Measurements from ENCODE around the gene ZNF823. TPM values are rescaled to one million over a fixed set of nuclear protein-coding genes. Genes with fewer than 3 reads are reported as not detected.
A peak's percentile ranks its signal among the peaks of the same experiment; 100 is the strongest.

Gene ZNF823
- polyA plus RNA-seq, 1 donor from 2014 or later: 7.8 TPM

- Histone ChIP-seq H3K27me3 (ENCODE audit: insufficient read depth, low read depth, low read length) (no peaks in the 10 kb centered on the region), H3K79me2 (replicated peaks; ENCODE audit: insufficient read depth, low read length) (no peaks in the 10 kb centered on the region), H3K4me3 (ENCODE audit: low read length) (no peak overlapping the region), H3K9me2 (ENCODE audit: insufficient read depth, low read length) (no peaks in the 10 kb centered on the region), H4K20me1 (ENCODE audit: insufficient read depth) (no peaks in the 10 kb centered on the region), H3K27ac (ENCODE audit: low read length) (no peak overlapping the region), H3K36me3 (ENCODE audit: insufficient read depth, low read length) (no peaks in the 10 kb centered on the region), H3F3A (ENCODE audit: insufficient read depth, low read length, poor library complexity, severe bottlenecking) (no peaks in the 10 kb centered on the region), H3K9me3 (ENCODE audit: low read length) (no peaks in the 10 kb centered on the region), H3K9ac (ENCODE audit: low read length) (no peak overlapping the region), H3K4me2 (ENCODE audit: low read length) (no peak overlapping the region), H2AFZ (ENCODE audit: low read depth, low read length) (no peak overlapping the region)
- TF ChIP-seq, protein P1, sequence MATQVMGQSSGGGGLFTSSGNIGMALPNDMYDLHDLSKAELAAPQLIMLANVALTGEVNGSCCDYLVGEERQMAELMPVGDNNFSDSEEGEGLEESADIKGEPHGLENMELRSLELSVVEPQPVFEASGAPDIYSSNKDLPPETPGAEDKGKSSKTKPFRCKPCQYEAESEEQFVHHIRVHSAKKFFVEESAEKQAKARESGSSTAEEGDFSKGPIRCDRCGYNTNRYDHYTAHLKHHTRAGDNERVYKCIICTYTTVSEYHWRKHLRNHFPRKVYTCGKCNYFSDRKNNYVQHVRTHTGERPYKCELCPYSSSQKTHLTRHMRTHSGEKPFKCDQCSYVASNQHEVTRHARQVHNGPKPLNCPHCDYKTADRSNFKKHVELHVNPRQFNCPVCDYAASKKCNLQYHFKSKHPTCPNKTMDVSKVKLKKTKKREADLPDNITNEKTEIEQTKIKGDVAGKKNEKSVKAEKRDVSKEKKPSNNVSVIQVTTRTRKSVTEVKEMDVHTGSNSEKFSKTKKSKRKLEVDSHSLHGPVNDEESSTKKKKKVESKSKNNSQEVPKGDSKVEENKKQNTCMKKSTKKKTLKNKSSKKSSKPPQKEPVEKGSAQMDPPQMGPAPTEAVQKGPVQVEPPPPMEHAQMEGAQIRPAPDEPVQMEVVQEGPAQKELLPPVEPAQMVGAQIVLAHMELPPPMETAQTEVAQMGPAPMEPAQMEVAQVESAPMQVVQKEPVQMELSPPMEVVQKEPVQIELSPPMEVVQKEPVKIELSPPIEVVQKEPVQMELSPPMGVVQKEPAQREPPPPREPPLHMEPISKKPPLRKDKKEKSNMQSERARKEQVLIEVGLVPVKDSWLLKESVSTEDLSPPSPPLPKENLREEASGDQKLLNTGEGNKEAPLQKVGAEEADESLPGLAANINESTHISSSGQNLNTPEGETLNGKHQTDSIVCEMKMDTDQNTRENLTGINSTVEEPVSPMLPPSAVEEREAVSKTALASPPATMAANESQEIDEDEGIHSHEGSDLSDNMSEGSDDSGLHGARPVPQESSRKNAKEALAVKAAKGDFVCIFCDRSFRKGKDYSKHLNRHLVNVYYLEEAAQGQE (IDR thresholded peaks at IDR 0.05; ENCODE audit: borderline replicate concordance): no peak
- TF ChIP-seq EZH2 (IDR thresholded peaks at IDR 0.05; ENCODE audit: borderline replicate concordance, insufficient read depth, low read length, poor library complexity, severe bottlenecking) (no peak), TAF1 (IDR thresholded peaks at IDR 0.05; ENCODE audit: low read depth) (no peak), EP300 (conservative IDR thresholded peaks at IDR 0.05; ENCODE audit: poor library complexity, severe bottlenecking) (no peak), POLR2AphosphoS5 (IDR thresholded peaks at IDR 0.05) (no peak), SMC3 (conservative IDR thresholded peaks at IDR 0.05; ENCODE audit: poor library complexity) (no peak)
- TF ChIP-seq, protein P2, sequence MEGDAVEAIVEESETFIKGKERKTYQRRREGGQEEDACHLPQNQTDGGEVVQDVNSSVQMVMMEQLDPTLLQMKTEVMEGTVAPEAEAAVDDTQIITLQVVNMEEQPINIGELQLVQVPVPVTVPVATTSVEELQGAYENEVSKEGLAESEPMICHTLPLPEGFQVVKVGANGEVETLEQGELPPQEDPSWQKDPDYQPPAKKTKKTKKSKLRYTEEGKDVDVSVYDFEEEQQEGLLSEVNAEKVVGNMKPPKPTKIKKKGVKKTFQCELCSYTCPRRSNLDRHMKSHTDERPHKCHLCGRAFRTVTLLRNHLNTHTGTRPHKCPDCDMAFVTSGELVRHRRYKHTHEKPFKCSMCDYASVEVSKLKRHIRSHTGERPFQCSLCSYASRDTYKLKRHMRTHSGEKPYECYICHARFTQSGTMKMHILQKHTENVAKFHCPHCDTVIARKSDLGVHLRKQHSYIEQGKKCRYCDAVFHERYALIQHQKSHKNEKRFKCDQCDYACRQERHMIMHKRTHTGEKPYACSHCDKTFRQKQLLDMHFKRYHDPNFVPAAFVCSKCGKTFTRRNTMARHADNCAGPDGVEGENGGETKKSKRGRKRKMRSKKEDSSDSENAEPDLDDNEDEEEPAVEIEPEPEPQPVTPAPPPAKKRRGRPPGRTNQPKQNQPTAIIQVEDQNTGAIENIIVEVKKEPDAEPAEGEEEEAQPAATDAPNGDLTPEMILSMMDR (IDR thresholded peaks at IDR 0.05; ENCODE audit: poor library complexity, severe bottlenecking): no peak
Observed at GRCh38 chr19:11675569-11675968, 63.2 kb downstream of the ZNF823 start.

DNA sequence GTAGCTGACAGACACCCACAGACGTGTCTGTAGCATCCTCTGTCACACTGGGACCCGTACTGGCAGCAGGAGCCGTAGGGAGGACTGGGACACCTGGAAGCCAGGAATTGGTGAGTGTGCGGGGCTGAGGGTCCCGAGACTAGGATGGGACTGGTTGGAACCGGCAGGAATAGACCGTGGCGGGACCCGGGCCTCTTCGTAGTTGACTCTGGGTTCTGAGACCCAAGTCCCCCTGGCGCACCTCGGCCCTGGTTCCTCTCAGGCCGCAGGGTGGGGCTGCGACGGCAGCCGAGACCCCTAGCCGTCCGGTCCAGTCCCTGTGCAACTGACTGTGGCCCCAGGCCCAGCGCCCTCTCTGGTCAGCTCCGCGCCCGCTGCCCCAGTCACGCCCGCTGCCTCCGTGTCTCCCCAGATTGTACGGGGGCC lies 64.7 kb downstream of the ZNF823 start:
- Histone ChIP-seq H3K4me3 (ENCODE audit: low read length) (peak overlapping the region; percentile 58), H2AFZ (ENCODE audit: low read depth, low read length) (no peak overlapping the region), H3K27ac (ENCODE audit: low read length) (no peak overlapping the region), H3K36me3 (ENCODE audit: insufficient read depth, low read length) (no peaks in the 10 kb centered on the region), H3F3A (ENCODE audit: insufficient read depth, low read length, poor library complexity, severe bottlenecking) (no peaks in the 10 kb centered on the region), H3K9me3 (ENCODE audit: low read length) (no peaks in the 10 kb centered on the region), H4K20me1 (ENCODE audit: insufficient read depth) (no peaks in the 10 kb centered on the region), H3K9me2 (ENCODE audit: insufficient read depth, low read length) (no peaks in the 10 kb centered on the region), H3K27me3 (ENCODE audit: insufficient read depth, low read depth, low read length) (no peaks in the 10 kb centered on the region), H3K9ac (ENCODE audit: low read length) (peak overlapping the region; percentile 9), H3K79me2 (replicated peaks; ENCODE audit: insufficient read depth, low read length) (no peaks in the 10 kb centered on the region), H3K4me2 (ENCODE audit: low read length) (no peak overlapping the region)
- TF ChIP-seq EP300 (conservative IDR thresholded peaks at IDR 0.05; ENCODE audit: poor library complexity, severe bottlenecking): no peak
- TF ChIP-seq POLR2AphosphoS5 (IDR thresholded peaks at IDR 0.05): no peak
- TF ChIP-seq EZH2 (IDR thresholded peaks at IDR 0.05; ENCODE audit: borderline replicate concordance, insufficient read depth, low read length, poor library complexity, severe bottlenecking): no peak

GRCh38 chr19:11673608-11674041 lies 65.1 kb downstream of the ZNF823 start:
- Histone ChIP-seq H3K36me3 (ENCODE audit: insufficient read depth, low read length) (no peaks in the 10 kb centered on the region), H3K4me3 (ENCODE audit: low read length) (peak overlapping the region; percentile 58), H3K9ac (ENCODE audit: low read length) (peak overlapping the region; percentile 9), H3K79me2 (replicated peaks; ENCODE audit: insufficient read depth, low read length) (no peaks in the 10 kb centered on the region), H3K4me2 (ENCODE audit: low read length) (no peak overlapping the region), H3K9me3 (ENCODE audit: low read length) (no peaks in the 10 kb centered on the region), H3F3A (ENCODE audit: insufficient read depth, low read length, poor library complexity, severe bottlenecking) (no peaks in the 10 kb centered on the region), H2AFZ (ENCODE audit: low read depth, low read length) (no peak overlapping the region), H3K27ac (ENCODE audit: low read length) (no peak overlapping the region), H4K20me1 (ENCODE audit: insufficient read depth) (no peaks in the 10 kb centered on the region), H3K9me2 (ENCODE audit: insufficient read depth, low read length) (no peaks in the 10 kb centered on the region), H3K27me3 (ENCODE audit: insufficient read depth, low read depth, low read length) (no peaks in the 10 kb centered on the region)
- TF ChIP-seq EP300 (conservative IDR thresholded peaks at IDR 0.05; ENCODE audit: poor library complexity, severe bottlenecking) (no peak), SMC3 (conservative IDR thresholded peaks at IDR 0.05; ENCODE audit: poor library complexity) (peak; percentile 62), EZH2 (IDR thresholded peaks at IDR 0.05; ENCODE audit: borderline replicate concordance, insufficient read depth, low read length, poor library complexity, severe bottlenecking) (no peak), RAD21 (conservative IDR thresholded peaks at IDR 0.05) (peak; percentile 62), POLR2AphosphoS5 (IDR thresholded peaks at IDR 0.05) (no peak)
- TF ChIP-seq, protein P2 (IDR thresholded peaks at IDR 0.05; ENCODE audit: poor library complexity, severe bottlenecking): peak; percentile 69
